Stimulated activated CD4-positive, alpha-beta T cell treated with anti-CD3 and anti-CD28 coated beads, Interleukin-1b, Interleukin-23, amount 100 ng/mL, for 24 hours (primary cell): ENCODE measurements around the gene COQ5.

Experiments used
- DNase-seq, 4 experiments: peaks; one replicate each; pipeline ENCODE4 v3.0.0-alpha.2; 2020; ENCODE audit warnings: low read depth in 4 of 4, low spot score in 1 of 4

COQ5 gene

DNA sequence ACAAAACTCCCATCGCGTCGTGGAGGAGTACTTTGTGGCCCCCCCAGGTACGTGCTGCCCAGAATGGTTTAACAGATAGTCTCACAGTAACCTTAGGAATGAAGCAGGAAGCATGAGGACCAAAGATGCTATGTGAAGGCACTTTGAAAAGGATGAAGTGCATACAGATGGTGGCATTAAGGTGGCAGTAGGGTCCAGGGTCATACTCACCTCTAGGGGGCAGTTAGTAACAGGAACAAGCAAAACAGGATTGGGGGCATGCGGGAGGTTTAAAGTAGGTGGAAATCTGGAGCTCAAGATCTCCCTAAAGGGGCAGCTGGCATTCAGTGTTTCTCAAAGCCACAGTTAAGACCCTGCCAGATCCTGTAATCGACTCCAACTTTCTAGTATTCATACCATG lies 71.8 kb downstream of the COQ5 start:
- no peak for DNase-seq

DNA sequence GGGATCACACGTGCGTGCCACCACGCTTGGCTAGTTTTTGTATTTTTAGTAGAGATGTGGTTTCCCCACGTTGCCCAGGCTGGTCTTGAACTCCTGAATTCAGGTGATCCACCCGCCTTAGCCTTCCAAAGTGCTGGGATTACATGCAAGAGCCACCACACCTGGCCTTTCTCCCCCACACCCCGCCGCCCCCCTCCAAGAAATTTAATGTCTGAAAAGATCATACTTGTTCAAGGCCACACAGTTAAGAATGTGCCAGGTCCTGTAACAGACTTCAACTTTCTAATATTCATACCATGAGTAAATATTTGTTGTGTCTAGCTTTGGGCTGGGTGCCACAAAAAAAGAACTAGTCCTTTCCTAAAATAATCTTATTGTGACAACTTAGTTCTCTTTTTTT lies 73.7 kb downstream of the COQ5 start:
- DNase-seq: no peak

DNA sequence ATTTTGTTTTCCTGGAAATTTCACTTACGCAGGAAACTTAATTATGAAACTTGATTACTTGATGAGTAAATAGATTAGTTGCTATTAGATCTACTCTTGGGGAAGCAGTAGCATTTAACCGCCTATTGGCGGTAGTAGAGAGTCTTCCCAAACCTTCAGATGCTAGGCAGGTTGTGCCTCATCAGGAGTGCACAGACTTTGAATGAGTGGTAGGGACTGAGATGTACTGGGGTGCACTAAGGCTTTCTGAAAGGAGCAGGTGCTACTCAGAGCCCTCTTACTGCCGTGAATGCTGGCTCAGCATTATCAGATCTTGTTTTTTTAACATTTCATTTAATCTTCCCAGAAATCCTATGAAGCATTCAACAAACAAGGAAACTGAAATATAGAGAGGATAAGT lies 75.0 kb downstream of the COQ5 start:
- no peak for DNase-seq
